Ascending aorta (tissue), 2 donors: Measurements from ENCODE around the gene SLC41A3. TPM values are rescaled to one million over a fixed set of nuclear protein-coding genes. Genes with fewer than 3 reads are reported as not detected.

Source experiments
- DNase-seq, 2 donors: peaks; one replicate each; pipeline ENCODE4 v3.0.0-alpha.2; 2019; ENCODE audit warnings: low spot score in 2 of 2
- H3K27ac ChIP-seq, 2 donors: fragments of 200-600 bp; sonication (generic); one replicate each; pipeline ENCODE4 v1.5.1; 2016 to 2017; ENCODE audit warnings: mild to moderate bottlenecking in 1 of 2
- H3K27me3 ChIP-seq: fragments of 200-600 bp; sonication (generic); one replicate; pipeline ENCODE4 v1.5.1; 2017
- H3K36me3 ChIP-seq, 2 donors: fragments of 200-600 bp; sonication (generic); one replicate each; pipeline ENCODE4 v1.5.1; 2016
- H3K4me1 ChIP-seq, 2 donors: fragments of 200-600 bp; sonication (generic); one replicate each; pipeline ENCODE4 v1.5.1; 2016 to 2017; ENCODE audit warnings: mild to moderate bottlenecking in 1 of 2
- H3K4me3 ChIP-seq, 2 donors: fragments of 200-600 bp; sonication (generic); one replicate each; pipeline ENCODE4 v1.5.1; 2016 to 2017; ENCODE audit warnings: mild to moderate bottlenecking in 1 of 2
- H3K9me3 ChIP-seq, 2 donors: fragments of 200-600 bp; sonication (generic); one replicate each; pipeline ENCODE4 v1.5.1; 2016
- intact Hi-C: fragments of 100-400 bp; cut with DNase I; formaldehyde crosslinking; loops from one replicate; pipeline ENCODE4 v1.15.1; 2023
- total RNA-seq: library from RNA; depleted of rRNA; stranded (reverse); fragments of >200 nt; gene quantifications from one replicate; pipeline ENCODE4 v1.1.0, GENCODE V29; 2016
- TF ChIP-seq, protein P1 (sequence below), 3 experiments: fragments of 200-600 bp in 2 of 3; fragments of 450-650 bp in 1 of 3; sonication (generic) in 2 of 3; IDR thresholded peaks; one replicate each; pipeline ENCODE4 v1.5.1; 2016 to 2019; ENCODE audit warnings: antibody characterized with exemption in 3 of 3, mild to moderate bottlenecking in 1 of 3, moderate library complexity in 1 of 3

The SLC41A3 gene
- total RNA-seq, 1 donor from 2014 or later = 111 TPM

DNA sequence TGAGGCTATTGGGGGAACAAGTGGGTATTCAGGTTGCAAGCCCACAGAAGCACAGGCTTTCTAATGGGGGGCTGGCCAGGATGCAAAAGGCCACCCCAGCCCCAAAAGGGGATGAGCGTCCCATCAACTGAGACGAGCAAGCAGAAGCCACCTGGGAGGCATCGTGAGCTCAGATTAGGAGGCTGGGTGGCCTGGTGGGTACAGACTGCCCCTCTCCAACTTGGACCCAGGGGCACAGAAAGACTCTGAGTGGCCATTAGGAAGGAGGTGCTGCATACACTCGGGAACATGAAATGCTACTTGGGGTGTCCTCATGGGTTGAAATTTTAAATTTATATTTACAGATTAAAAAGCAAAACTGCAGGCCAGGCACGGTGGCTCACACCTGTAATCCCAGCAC, 29.1 kb downstream of the SLC41A3 start:
- Histone ChIP-seq H3K4me3 (no peak overlapping the region), H3K36me3 (peaks cover 3 to 21% of the 10 kb centered on the region in 2 donors), H3K27me3 (no peaks in the 10 kb centered on the region), H3K27ac (no peak overlapping the region), H3K4me1 (no peaks in the 10 kb centered on the region), H3K9me3 (no peaks in the 10 kb centered on the region)
- DNase-seq = peak in 1 of 2 donors; percentile 43
- intact Hi-C loops = no loop called here
- TF ChIP-seq, protein P1, sequence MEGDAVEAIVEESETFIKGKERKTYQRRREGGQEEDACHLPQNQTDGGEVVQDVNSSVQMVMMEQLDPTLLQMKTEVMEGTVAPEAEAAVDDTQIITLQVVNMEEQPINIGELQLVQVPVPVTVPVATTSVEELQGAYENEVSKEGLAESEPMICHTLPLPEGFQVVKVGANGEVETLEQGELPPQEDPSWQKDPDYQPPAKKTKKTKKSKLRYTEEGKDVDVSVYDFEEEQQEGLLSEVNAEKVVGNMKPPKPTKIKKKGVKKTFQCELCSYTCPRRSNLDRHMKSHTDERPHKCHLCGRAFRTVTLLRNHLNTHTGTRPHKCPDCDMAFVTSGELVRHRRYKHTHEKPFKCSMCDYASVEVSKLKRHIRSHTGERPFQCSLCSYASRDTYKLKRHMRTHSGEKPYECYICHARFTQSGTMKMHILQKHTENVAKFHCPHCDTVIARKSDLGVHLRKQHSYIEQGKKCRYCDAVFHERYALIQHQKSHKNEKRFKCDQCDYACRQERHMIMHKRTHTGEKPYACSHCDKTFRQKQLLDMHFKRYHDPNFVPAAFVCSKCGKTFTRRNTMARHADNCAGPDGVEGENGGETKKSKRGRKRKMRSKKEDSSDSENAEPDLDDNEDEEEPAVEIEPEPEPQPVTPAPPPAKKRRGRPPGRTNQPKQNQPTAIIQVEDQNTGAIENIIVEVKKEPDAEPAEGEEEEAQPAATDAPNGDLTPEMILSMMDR (IDR thresholded peaks at IDR 0.05) = no peak

DNA sequence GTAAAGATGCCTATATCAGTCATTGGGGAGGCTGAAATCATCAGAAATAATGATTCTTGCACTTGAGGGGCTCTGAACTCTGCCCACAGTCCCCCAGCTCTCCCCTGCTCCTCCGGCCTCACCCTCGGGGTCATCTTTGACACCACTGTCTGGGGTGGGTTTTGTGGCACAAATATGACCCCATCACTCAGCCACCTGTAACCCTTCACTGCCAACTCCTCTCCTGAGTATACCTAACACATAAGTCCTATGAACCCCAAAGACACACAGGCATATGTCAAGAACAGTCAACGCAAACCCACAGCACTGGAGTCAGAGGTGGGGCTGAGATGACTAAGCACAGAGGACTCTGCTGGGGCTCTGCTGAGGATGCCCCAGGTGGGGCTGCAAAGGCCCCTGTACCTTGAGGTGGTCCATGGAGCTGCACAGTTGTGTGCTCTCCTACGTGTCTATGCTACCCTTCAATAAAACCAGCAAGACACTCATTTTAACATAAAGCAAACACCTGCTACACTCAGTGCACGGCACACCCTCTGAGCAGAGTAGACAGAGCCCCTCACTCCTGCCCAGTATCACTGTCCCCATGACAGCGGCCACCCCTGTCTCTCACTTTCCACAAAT, 29.9 kb downstream of the SLC41A3 start:
- Histone ChIP-seq H3K27ac (no peak overlapping the region), H3K4me1 (no peaks in the 10 kb centered on the region), H3K4me3 (no peak overlapping the region), H3K36me3 (peaks cover 3 to 27% of the 10 kb centered on the region in 2 donors), H3K9me3 (no peaks in the 10 kb centered on the region), H3K27me3 (no peaks in the 10 kb centered on the region)
- TF ChIP-seq, protein P1 (IDR thresholded peaks at IDR 0.05) = no peak
- DNase-seq = peak in 1 of 2 donors; percentile 27
- intact Hi-C loops = no loop called here

DNA sequence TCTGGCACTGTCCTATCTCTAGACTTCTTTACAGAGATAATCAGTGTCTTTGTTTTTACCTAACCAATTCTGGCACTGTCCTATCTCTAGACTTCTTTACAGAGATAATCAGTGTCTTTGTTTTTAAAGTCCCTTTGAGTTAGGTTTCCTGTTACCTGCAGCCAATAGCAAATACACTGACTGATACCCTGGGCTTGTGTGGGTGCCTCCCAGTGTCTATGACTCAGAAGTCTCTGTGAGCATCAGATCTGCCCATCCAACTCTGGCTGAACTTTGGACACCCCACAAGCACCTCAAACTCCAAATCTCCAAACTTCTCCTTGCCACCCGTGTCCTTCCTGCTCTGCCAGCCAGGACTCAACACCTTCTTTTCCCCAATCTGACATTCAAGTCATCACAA, 30.4 kb downstream of the SLC41A3 start:
- H3K36me3 ChIP-seq = peaks cover 3 to 27% of the 10 kb centered on the region in 2 donors
- H3K27ac ChIP-seq = no peak overlapping the region
- DNase-seq = no peak
- no peaks in the 10 kb centered on the region for H3K9me3 ChIP-seq
- H3K4me3 ChIP-seq = no peak overlapping the region
- intact Hi-C loops = no loop called here
- TF ChIP-seq, protein P1 (IDR thresholded peaks at IDR 0.05) = no peak
- no peaks in the 10 kb centered on the region for H3K4me1 ChIP-seq
- no peaks in the 10 kb centered on the region for H3K27me3 ChIP-seq

DNA sequence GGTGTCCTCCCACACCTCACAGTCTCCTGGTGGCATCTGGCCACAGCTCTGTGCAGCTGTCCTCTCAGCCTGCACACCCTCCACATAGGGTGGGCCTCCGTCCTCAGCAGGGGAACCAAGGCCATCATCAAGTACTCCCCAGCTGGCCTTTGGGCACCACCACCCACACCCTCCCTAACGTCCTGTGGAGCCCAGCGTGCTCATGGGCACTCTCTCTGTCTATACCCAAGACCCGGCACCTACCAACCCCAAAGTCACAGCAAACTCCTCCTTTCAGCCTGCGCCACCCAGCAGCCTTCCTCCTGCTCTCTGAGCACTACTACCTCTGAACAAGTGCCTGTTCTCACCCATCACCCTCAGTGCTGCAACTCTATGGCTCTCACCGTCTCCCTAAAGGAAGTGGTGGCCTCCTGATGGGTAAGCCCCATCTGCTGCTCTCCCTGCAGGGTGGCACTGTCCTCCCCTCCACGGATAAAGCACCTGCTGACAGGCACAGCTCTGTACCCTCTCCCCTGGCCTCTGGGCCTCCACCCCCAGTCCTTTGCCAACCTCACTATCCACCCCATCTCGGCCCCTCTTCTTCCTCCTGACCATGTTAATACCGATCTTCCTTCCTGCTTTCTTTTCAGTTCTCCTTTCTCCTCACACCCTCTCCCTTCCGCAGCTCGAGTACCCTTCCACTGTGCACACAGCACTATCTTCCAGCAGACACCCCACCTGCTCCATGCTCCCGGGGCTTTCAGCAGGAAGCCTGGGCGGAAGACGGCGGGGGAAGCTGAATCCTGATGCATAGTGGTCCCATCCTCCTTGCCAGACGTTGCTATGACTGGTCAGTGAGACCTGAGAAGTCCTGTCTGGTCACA, 31.5 kb downstream of the SLC41A3 start:
- no peaks in the 10 kb centered on the region for H3K27me3 ChIP-seq
- peaks cover 3 to 30% of the 10 kb centered on the region in 2 donors for H3K36me3 ChIP-seq
- H3K27ac ChIP-seq = no peak overlapping the region
- no peaks in the 10 kb centered on the region for H3K4me1 ChIP-seq
- intact Hi-C loops = no loop called here
- DNase-seq = peak in 1 of 2 donors; percentile 52
- no peaks in the 10 kb centered on the region for H3K9me3 ChIP-seq
- no peak overlapping the region for H3K4me3 ChIP-seq
- TF ChIP-seq, protein P1 (IDR thresholded peaks at IDR 0.05) = no peak

DNA sequence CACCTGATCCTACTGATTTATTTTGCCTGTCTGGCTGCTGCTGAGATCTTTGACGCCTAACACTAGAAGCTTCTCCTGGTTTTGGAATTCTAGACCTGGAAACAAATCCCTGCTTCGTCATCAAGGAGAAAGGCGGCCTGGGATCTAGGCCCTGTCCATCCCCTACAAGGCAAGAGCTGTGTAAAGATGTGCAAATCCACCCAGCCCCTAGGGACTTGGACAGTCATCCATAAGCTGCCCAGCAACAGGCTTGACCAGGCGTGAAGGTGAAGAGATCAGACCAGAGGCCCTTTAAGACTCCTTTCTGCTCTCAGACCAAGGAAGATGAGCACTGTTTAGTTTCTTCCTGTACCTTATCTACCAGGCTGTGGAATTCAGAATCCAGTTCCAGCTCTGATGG, 32.2 kb downstream of the SLC41A3 start:
- Histone ChIP-seq H3K27ac (no peak overlapping the region), H3K4me1 (no peaks in the 10 kb centered on the region), H3K36me3 (peaks cover 3 to 36% of the 10 kb centered on the region in 2 donors), H3K27me3 (no peaks in the 10 kb centered on the region), H3K9me3 (peaks cover 0 to 4% of the 10 kb centered on the region in 2 donors), H3K4me3 (no peak overlapping the region)
- TF ChIP-seq, protein P1 (IDR thresholded peaks at IDR 0.05) = no peak
- DNase-seq = peak in 1 of 2 donors; percentile 51
- intact Hi-C loops = no loop called here
